GM23338 (cell line): ENCODE data around the gene FMN2. TPM values are rescaled to one million over a fixed set of nuclear protein-coding genes. Genes with fewer than 3 reads are reported as not detected.

Source experiments
- ATAC-seq: fragments of 200-7000 bp; cut with Tn5 transposase; 3 replicates; pipeline ENCODE4 v1.9.1; 2020
- DNase-seq: peaks from one replicate; pipeline ENCODE4 v3.0.0-alpha.2; 2015; ENCODE audit warnings: low spot score
- H2AFZ ChIP-seq: fragments of 200-600 bp; sonication (generic); 2 replicates; pipeline ENCODE4 v1.8.0; 2016; ENCODE audit warnings: antibody characterized with exemption, mild to moderate bottlenecking, moderate library complexity
- H3F3A ChIP-seq: fragments of 200-600 bp; sonication (generic); replicated peaks from 2 replicates; pipeline ENCODE4 v1.8.0; 2017; ENCODE audit warnings: antibody characterized with exemption, mixed run types, low read depth
- H3K27ac ChIP-seq: fragments of 200-600 bp; sonication (generic); 2 replicates; pipeline ENCODE4 v1.6.1; 2016; ENCODE audit warnings: low read depth
- H3K27me3 ChIP-seq: fragments of 200-600 bp; sonication (generic); 2 replicates; pipeline ENCODE4 v1.8.0; 2016; ENCODE audit warnings: mild to moderate bottlenecking, mixed run types, moderate library complexity; ENCODE audit not compliant: insufficient read depth
- H3K36me3 ChIP-seq: fragments of 200-600 bp; sonication (generic); 2 replicates; pipeline ENCODE4 v1.8.0; 2016; ENCODE audit warnings: mild to moderate bottlenecking; ENCODE audit not compliant: insufficient read depth
- H3K4me1 ChIP-seq: fragments of 200-600 bp; sonication (generic); 2 replicates; pipeline ENCODE4 v1.8.0; 2016; ENCODE audit warnings: mild to moderate bottlenecking, moderate library complexity; ENCODE audit not compliant: insufficient read depth
- H3K4me2 ChIP-seq: fragments of 200-600 bp; sonication (generic); 2 replicates; pipeline ENCODE4 v1.7.1; 2017; ENCODE audit warnings: mixed run types
- H3K4me3 ChIP-seq: fragments of 200-600 bp; sonication (generic); 2 replicates; pipeline ENCODE4 v1.6.1; 2016; ENCODE audit warnings: mixed run types
- H3K79me2 ChIP-seq: fragments of 200-600 bp; sonication (generic); replicated peaks from 2 replicates; pipeline ENCODE4 v1.8.0; 2017; ENCODE audit warnings: mild to moderate bottlenecking; ENCODE audit not compliant: insufficient read depth
- H3K9me2 ChIP-seq: fragments of 200-600 bp; sonication (generic); 2 replicates; pipeline ENCODE4 v1.8.0; 2017; ENCODE audit not compliant: insufficient read depth
- H4K20me1 ChIP-seq: fragments of 200-600 bp; sonication (generic); replicated peaks from 2 replicates; pipeline ENCODE4 v1.8.0; 2017; ENCODE audit warnings: mild to moderate bottlenecking; ENCODE audit not compliant: insufficient read depth
- H3K27ac Mint-ChIP-seq: 2 replicates; pipeline ENCODE4 v1.8.0; 2020; ENCODE audit warnings: inconsistent platforms, mild to moderate bottlenecking, moderate library complexity, mixed read lengths
- H3K27me3 Mint-ChIP-seq: 3 replicates; pipeline ENCODE4 v1.8.0; 2022; ENCODE audit warnings: low read depth, mild to moderate bottlenecking, moderate library complexity, mixed read lengths, inconsistent platforms; ENCODE audit not compliant: insufficient read depth, poor library complexity
- H3K36me3 Mint-ChIP-seq: 3 replicates; pipeline ENCODE4 v1.8.0; 2021; ENCODE audit warnings: low read depth, mild to moderate bottlenecking, inconsistent platforms, moderate library complexity, mixed read lengths
- H3K4me1 Mint-ChIP-seq: 3 replicates; pipeline ENCODE4 v1.8.0; 2020; ENCODE audit warnings: mild to moderate bottlenecking, inconsistent platforms, mixed read lengths
- H3K4me3 Mint-ChIP-seq: 3 replicates; pipeline ENCODE4 v1.8.0; 2021; ENCODE audit warnings: moderate library complexity, mild to moderate bottlenecking, inconsistent platforms, mixed read lengths
- H3K9me3 Mint-ChIP-seq: 3 replicates; pipeline ENCODE4 v1.8.0; 2020; ENCODE audit warnings: moderate library complexity, mild to moderate bottlenecking, inconsistent platforms, mixed read lengths
- CREB1 ChIP-seq: fragments of 250-450 bp; sonication (Bioruptor Pico); IDR thresholded peaks from 2 replicates; pipeline ENCODE4 v1.5.0; 2020; ENCODE audit warnings: low read depth, mild to moderate bottlenecking, moderate library complexity
- CTCF ChIP-seq, 2 experiments: fragments of 200-600 bp in 1 of 2; sonication (generic) in 1 of 2; conservative IDR thresholded peaks; 2 replicates each; pipeline versions ENCODE4 v1.5.1 to v1.6.1; 2016 to 2017; ENCODE audit warnings: antibody characterized with exemption in 2 of 2, low read depth in 2 of 2, mild to moderate bottlenecking in 2 of 2, moderate library complexity in 1 of 2
- ETS1 ChIP-seq: IDR thresholded peaks from 2 replicates; pipeline ENCODE4 v1.6.1; 2016; ENCODE audit warnings: antibody characterized with exemption
- JUNB ChIP-seq: IDR thresholded peaks from one replicate; pipeline ENCODE4 v1.6.1; 2016; ENCODE audit warnings: antibody characterized with exemption; ENCODE audit not compliant: unreplicated experiment
- POLR2AphosphoS5 ChIP-seq: IDR thresholded peaks from 2 replicates; pipeline ENCODE4 v1.6.1; 2016; ENCODE audit warnings: antibody characterized with exemption, low read depth
- REST ChIP-seq: IDR thresholded peaks from one replicate; pipeline ENCODE4 v1.6.1; 2018; ENCODE audit warnings: antibody characterized with exemption; ENCODE audit not compliant: unreplicated experiment
- STAT1 ChIP-seq: IDR thresholded peaks from one replicate; pipeline ENCODE4 v1.6.1; 2016; ENCODE audit warnings: antibody characterized with exemption; ENCODE audit not compliant: unreplicated experiment
- ZNF331 ChIP-seq: fragments of 250-450 bp; sonication (Bioruptor Pico); IDR thresholded peaks from 2 replicates; pipeline ENCODE4 v1.5.0; 2020; ENCODE audit warnings: low read depth, mild to moderate bottlenecking, moderate library complexity
- ZNF462 ChIP-seq: fragments of 250-450 bp; sonication (Bioruptor Pico); IDR thresholded peaks from 2 replicates; pipeline ENCODE4 v1.5.0; 2020; ENCODE audit warnings: mild to moderate bottlenecking, moderate library complexity
- polyA plus RNA-seq: library from polyadenylated mRNA; unstranded; fragments of >200 nt; fragmentation: Nextera tagmentation; extraction: Ambion mirVana; gene quantifications from 2 replicates; pipeline ENCODE4 v1.2.1, GENCODE V29; 2016
- total RNA-seq: library from RNA; depleted of rRNA; stranded (reverse); fragments of >200 nt; shearing (Covaris generic); gene quantifications from 2 replicates; pipeline ENCODE4 v1.2.3, GENCODE V29; 2014

FMN2 gene
- total and polyA plus RNA-seq, 2 experiments from 2014 or later, result 1.5 to 2.5 TPM

- no peak for TF ChIP-seq ZNF462 (CRISPR knock-in tag)
These were observed 204.1 kb downstream of the FMN2 start (continued) for GRCh38 chr1:240295811-240296210.

- no peaks in the 10 kb centered on the region for H3K9me3 Mint-ChIP-seq
- Histone ChIP-seq H2AFZ (no peak overlapping the region), H3K9me2 (no peaks in the 10 kb centered on the region), H3K36me3 (no peaks in the 10 kb centered on the region), H3K4me3 (no peak overlapping the region), H3F3A (no peaks in the 10 kb centered on the region), H3K27me3 (no peaks in the 10 kb centered on the region), H3K27ac (no peak overlapping the region), H3K4me2 (no peak overlapping the region), H4K20me1 (no peaks in the 10 kb centered on the region), H3K4me1 (no peaks in the 10 kb centered on the region), H3K79me2 (no peaks in the 10 kb centered on the region)
- DNase-seq (no peak), ATAC-seq (no peak; the same call in 2 of the 3 replicates)
- no peaks in the 10 kb centered on the region; the same call in 2 of the 3 replicates for H3K4me1 Mint-ChIP-seq
- H3K4me3 Mint-ChIP-seq, result no peak overlapping the region
- TF ChIP-seq CTCF (conservative IDR thresholded peaks at IDR 0.05; ENCODE audit: low read depth in 2 of 2), result no peak
- no peak for TF ChIP-seq CREB1 (CRISPR knock-in tag)
- TF ChIP-seq REST, result no peak
- no peak for TF ChIP-seq POLR2AphosphoS5
- no peak for TF ChIP-seq ETS1
- no peak for TF ChIP-seq JUNB
- no peak for TF ChIP-seq STAT1
- no peak for TF ChIP-seq ZNF331
- H3K27ac Mint-ChIP-seq, result peak overlapping the region; percentile 70; the same call in 1 of the 2 replicates
- H3K36me3 Mint-ChIP-seq, result no peaks in the 10 kb centered on the region
- no peaks in the 10 kb centered on the region for H3K27me3 Mint-ChIP-seq
These were observed 212.8 kb downstream of the FMN2 start for GRCh38 chr1:240304466-240304865.
